Upper lobe of right lung (tissue), 1 donor: ENCODE measurements around the gene HOXB3. TPM values are rescaled to one million over a fixed set of nuclear protein-coding genes. Genes with fewer than 3 reads are reported as not detected.
"Not testable (repeated sequence)": the region's sequence is repeated elsewhere in the genome, so short reads cannot be mapped to it uniquely, and the experiment has no call there.

Source experiments
- ATAC-seq: fragments of 200-7000 bp; cut with Tn5 transposase; one replicate; pipeline ENCODE4 v1.9.1; 2020; ENCODE audit warnings: mild to moderate bottlenecking, moderate library complexity
- DNase-seq: peaks from one replicate; pipeline ENCODE4 v3.0.0-alpha.2; 2020
- H3K27ac ChIP-seq: fragments of 200-600 bp; one replicate; pipeline ENCODE4 v1.8.0; 2022
- H3K27me3 ChIP-seq: fragments of 200-600 bp; one replicate; pipeline ENCODE4 v1.8.0; 2022; ENCODE audit warnings: mild to moderate bottlenecking
- H3K36me3 ChIP-seq: fragments of 200-600 bp; one replicate; pipeline ENCODE4 v1.8.0; 2022
- H3K4me1 ChIP-seq: fragments of 200-600 bp; one replicate; pipeline ENCODE4 v1.8.0; 2022
- H3K4me3 ChIP-seq: fragments of 200-600 bp; one replicate; pipeline ENCODE4 v1.8.0; 2022; ENCODE audit warnings: mild to moderate bottlenecking
- H3K9me3 ChIP-seq: fragments of 200-600 bp; one replicate; pipeline ENCODE4 v1.8.0; 2022
- CTCF ChIP-seq: fragments of 200-600 bp; IDR thresholded peaks from one replicate; pipeline ENCODE4 v1.8.0; 2022; ENCODE audit warnings: antibody characterized with exemption
- intact Hi-C: fragments of 100-400 bp; cut with DNase I; formaldehyde crosslinking; loops from one replicate; pipeline ENCODE4 v1.11.0; 2022
- total RNA-seq: library from RNA; stranded (reverse); fragmentation: NEBNext Ultra II Directional; extraction: Animal tissue kit (Norgen Biotek cat#: 25700); gene quantifications from one replicate; pipeline ENCODE4 v1.2.1, GENCODE V29; 2021
- donor health status: DM: no; HTN: yes; CAD: no; lungs with severe emphysema.

HOXB3 gene
- total RNA-seq, 1 donor from 2014 or later: 13.3 TPM

DNA sequence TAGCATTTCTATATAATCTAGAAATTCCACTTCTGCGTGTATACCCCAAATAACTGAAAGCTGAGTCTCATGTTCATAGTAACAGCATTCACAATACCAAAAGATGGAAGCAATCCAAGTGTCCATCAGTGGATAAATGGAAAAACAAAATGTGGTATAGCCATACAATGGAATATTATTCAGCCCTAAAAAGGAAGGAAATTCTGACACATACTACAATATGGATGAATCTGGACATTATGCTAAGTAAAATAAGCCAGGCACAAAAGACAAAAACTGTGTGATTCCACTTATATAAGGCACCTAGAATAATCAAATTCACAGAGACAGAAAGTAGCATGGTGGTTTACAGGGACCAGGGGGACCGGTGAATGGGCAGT lies 79.7 kb downstream of the HOXB3 start:
- no peaks in the 10 kb centered on the region for H3K4me1 ChIP-seq
- peaks cover 10% of the 10 kb centered on the region for H3K27me3 ChIP-seq
- H3K4me3 ChIP-seq: no peak overlapping the region
- ATAC-seq (no peak), DNase-seq (no peak)
- H3K36me3 ChIP-seq: no peaks in the 10 kb centered on the region
- H3K9me3 ChIP-seq: no peaks in the 10 kb centered on the region
- no peak for TF ChIP-seq CTCF
- intact Hi-C loops: no loop called here
- H3K27ac ChIP-seq: no peak overlapping the region

GRCh38 chr17:48509708-48510107 lies 80.3 kb downstream of the HOXB3 start:
- H3K27me3 ChIP-seq, H3K4me3 ChIP-seq, intact Hi-C loops, H3K36me3 ChIP-seq, H3K4me1 ChIP-seq, ATAC-seq, DNase-seq, H3K27ac ChIP-seq, H3K9me3 ChIP-seq: not testable (repeated sequence)

GRCh38 chr17:48506246-48506645 lies 83.8 kb downstream of the HOXB3 start:
- H3K9me3 ChIP-seq: no peaks in the 10 kb centered on the region
- ATAC-seq (no peak), DNase-seq (no peak)
- no peak overlapping the region for H3K4me3 ChIP-seq
- no peaks in the 10 kb centered on the region for H3K27me3 ChIP-seq
- intact Hi-C loops: no loop called here
- TF ChIP-seq CTCF: no peak
- no peaks in the 10 kb centered on the region for H3K36me3 ChIP-seq
- no peak overlapping the region for H3K27ac ChIP-seq
- no peaks in the 10 kb centered on the region for H3K4me1 ChIP-seq

- Histone ChIP-seq H3K4me3 (no peak overlapping the region), H3K36me3 (no peaks in the 10 kb centered on the region), H3K27me3 (no peaks in the 10 kb centered on the region), H3K9me3 (no peaks in the 10 kb centered on the region), H3K4me1 (no peaks in the 10 kb centered on the region), H3K27ac (no peak overlapping the region)
- intact Hi-C loops: no loop called here
- no peak for TF ChIP-seq CTCF
- ATAC-seq (peak; percentile 77), DNase-seq (no peak)
Measured at GRCh38 chr17:48505788-48506187, 84.3 kb downstream of the HOXB3 start.

DNA sequence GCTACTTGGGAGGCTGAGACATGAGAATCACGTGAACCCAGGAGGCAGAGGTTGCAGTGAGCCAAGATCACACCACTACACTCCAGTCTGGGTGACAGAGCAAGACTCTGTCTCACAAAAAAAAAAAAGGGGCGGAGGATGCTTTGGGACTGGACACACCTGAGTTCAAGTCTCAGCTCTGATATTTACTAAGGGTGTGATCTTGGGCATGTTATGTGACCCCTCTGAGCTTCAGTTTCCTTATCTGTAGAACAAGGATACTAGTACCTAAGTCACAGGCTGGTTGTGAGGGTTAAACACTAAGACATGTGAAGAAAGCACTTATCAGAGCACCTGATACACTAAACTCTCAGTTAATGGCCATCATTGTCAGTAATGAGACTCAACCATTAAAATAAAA lies 85.1 kb downstream of the HOXB3 start:
- no peak overlapping the region for H3K27ac ChIP-seq
- TF ChIP-seq CTCF: no peak
- H3K4me1 ChIP-seq: no peaks in the 10 kb centered on the region
- no peaks in the 10 kb centered on the region for H3K27me3 ChIP-seq
- no peak for DNase-seq
- ATAC-seq: no peak
- H3K36me3 ChIP-seq: no peaks in the 10 kb centered on the region
- no peak overlapping the region for H3K4me3 ChIP-seq
- intact Hi-C loops: no loop called here
- H3K9me3 ChIP-seq: no peaks in the 10 kb centered on the region

DNA sequence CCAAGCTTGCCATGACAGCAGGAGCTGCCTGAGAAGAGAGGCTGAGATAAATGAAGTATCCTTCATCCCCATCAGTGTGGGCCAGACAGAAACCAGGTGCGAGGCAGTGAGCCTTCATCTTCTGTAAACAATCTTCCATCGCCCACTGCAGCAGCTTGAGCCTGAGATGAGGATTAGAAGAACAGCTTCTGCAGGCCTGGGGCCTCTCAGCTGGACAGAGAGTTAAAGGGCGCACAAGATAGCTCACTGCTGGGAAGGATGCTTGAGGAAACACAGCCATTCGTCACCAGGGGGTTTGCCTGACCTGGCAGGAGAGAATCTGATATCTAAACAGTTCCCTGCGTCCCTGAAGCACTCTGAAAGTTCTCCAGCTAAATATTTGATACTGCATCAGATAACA lies 86.3 kb downstream of the HOXB3 start:
- H3K9me3 ChIP-seq: no peaks in the 10 kb centered on the region
- no peak for DNase-seq
- no peak overlapping the region for H3K27ac ChIP-seq
- no peaks in the 10 kb centered on the region for H3K36me3 ChIP-seq
- intact Hi-C loops: no loop called here
- no peaks in the 10 kb centered on the region for H3K27me3 ChIP-seq
- no peak for TF ChIP-seq CTCF
- H3K4me3 ChIP-seq: no peak overlapping the region
- no peak for ATAC-seq
- no peaks in the 10 kb centered on the region for H3K4me1 ChIP-seq
